HG03066 (cell line): ENCODE measurements around the gene BEX1.
"Not testable (repeated sequence)": the region's sequence is repeated elsewhere in the genome, so short reads cannot be mapped to it uniquely, and the experiment has no call there.

ENCODE experiments used
- ATAC-seq: cut with Tn5 transposase; IDR thresholded peaks from one replicate; pipeline ENCODE4 v1.9.1; 2021; ENCODE audit warnings: low read depth; ENCODE audit not compliant: unreplicated experiment

Gene BEX1

GRCh38 chrX:103063918-103064434 is at the start of gene BEX1:
BEX1 (minus strand) TSS chrX:103064171; CDS start chrX:103063274, 897 bp downstream.
- no peak for ATAC-seq

- not testable (repeated sequence) for ATAC-seq
Measured at GRCh38 chrX:103109497-103109896, 45.5 kb upstream of the BEX1 start.

- no peak for ATAC-seq
Measured at GRCh38 chrX:103107836-103108235, 43.9 kb upstream of the BEX1 start.

GRCh38 chrX:103107227-103107737 is 43.3 kb upstream of the BEX1 start:
- not testable (repeated sequence) for ATAC-seq

- ATAC-seq: not testable (repeated sequence)
Measured at GRCh38 chrX:103104370-103104769, 40.4 kb upstream of the BEX1 start.

GRCh38 chrX:103103866-103104265 is 39.9 kb upstream of the BEX1 start:
- ATAC-seq: not testable (repeated sequence)

- ATAC-seq: no peak
Measured at GRCh38 chrX:103101299-103102042, 37.5 kb upstream of the BEX1 start.

- no peak for ATAC-seq
Measured at GRCh38 chrX:103100484-103100883, 36.5 kb upstream of the BEX1 start.

- no peak for ATAC-seq
Measured at GRCh38 chrX:103099691-103100090, 35.7 kb upstream of the BEX1 start.

GRCh38 chrX:103098488-103098887 is 34.5 kb upstream of the BEX1 start:
- no peak for ATAC-seq

GRCh38 chrX:103092942-103093341 is 29.0 kb upstream of the BEX1 start, which contains the start of gene NXF3:
NXF3 (minus strand) TSS chrX:103093143; CDS start chrX:103093023, 120 bp downstream.
- no peak for ATAC-seq

GRCh38 chrX:103081051-103081450 is 17.1 kb upstream of the BEX1 start:
- ATAC-seq: no peak

- ATAC-seq: no peak
Measured at GRCh38 chrX:103073467-103073866, 9.5 kb upstream of the BEX1 start.

GRCh38 chrX:103066606-103067005 is 2.6 kb upstream of the BEX1 start:
- no peak for ATAC-seq

- ATAC-seq: no peak
Measured at GRCh38 chrX:103063191-103063845, 653 bp downstream of the BEX1 start.

- ATAC-seq: no peak
Measured at GRCh38 chrX:103061486-103061885, 2.5 kb downstream of the BEX1 start.

- ATAC-seq: no peak
Measured at GRCh38 chrX:103056902-103057301, 7.1 kb downstream of the BEX1 start.

- no peak for ATAC-seq
Measured at GRCh38 chrX:103052625-103053024, 11.3 kb downstream of the BEX1 start.

- ATAC-seq: no peak
Measured at GRCh38 chrX:103051260-103051789, 12.6 kb downstream of the BEX1 start.

- ATAC-seq: not testable (repeated sequence)
Measured at GRCh38 chrX:103033371-103033770, 30.6 kb downstream of the BEX1 start.

GRCh38 chrX:103017542-103017941 is 46.4 kb downstream of the BEX1 start:
- ATAC-seq: no peak
